CD4-positive, CD25-positive, alpha-beta regulatory T cell (primary cell): ENCODE results near the gene NUCKS1. TPM values are rescaled to one million over a fixed set of nuclear protein-coding genes. Genes with fewer than 3 reads are reported as not detected.
A peak's percentile ranks its signal among the peaks of the same experiment; 100 is the strongest.

Experiments
- ATAC-seq, 2 donors: fragments of 150-1000 bp; cut with Tn5 transposase; one replicate each; pipeline ENCODE4 v1.10.0; 2021; ENCODE audit warnings: low read depth in 2 of 2, moderate number of reproducible peaks in 2 of 2, moderate library complexity in 1 of 2
- DNase-seq, 3 donors: peaks; one replicate each; pipeline versions ENCODE4 v3.0.0 to v3.0.0-alpha.2; 2012 to 2022; ENCODE audit warnings: mixed read lengths in 1 of 3
- H3K27ac ChIP-seq: one replicate; pipeline ENCODE4 v1.7.0; 2013; ENCODE audit warnings: mild to moderate bottlenecking, low read length; ENCODE audit not compliant: insufficient read depth, poor library complexity, severe bottlenecking
- H3K27me3 ChIP-seq: one replicate; pipeline ENCODE4 v1.7.0; 2013; ENCODE audit warnings: low read length; ENCODE audit not compliant: control insufficient read depth, insufficient read depth
- H3K36me3 ChIP-seq: one replicate; pipeline ENCODE4 v1.7.0; 2013; ENCODE audit warnings: mild to moderate bottlenecking, low read length, moderate library complexity; ENCODE audit not compliant: control insufficient read depth, insufficient read depth
- H3K4me1 ChIP-seq: 2 replicates; pipeline ENCODE4 v1.7.0; 2013; ENCODE audit warnings: mild to moderate bottlenecking, low read length; ENCODE audit not compliant: insufficient read depth, control insufficient read depth, poor library complexity, severe bottlenecking
- H3K4me3 ChIP-seq: one replicate; pipeline ENCODE4 v1.7.0; 2013; ENCODE audit warnings: low read depth, mild to moderate bottlenecking, low read length, moderate library complexity
- H3K9me3 ChIP-seq, 2 experiments: 1 replicate in 1 of 2; 2 replicates in 1 of 2; pipeline ENCODE4 v1.7.0; 2013; ENCODE audit warnings: low read length in 2 of 2, mild to moderate bottlenecking in 1 of 2, moderate library complexity in 1 of 2; ENCODE audit not compliant: control insufficient read depth in 2 of 2
- H3K27ac Mint-ChIP-seq, 3 donors: one replicate each; pipeline ENCODE4 v1.8.0; 2020 to 2022; ENCODE audit warnings: mild to moderate bottlenecking in 3 of 3, mixed read lengths in 3 of 3, moderate library complexity in 2 of 3
- H3K27me3 Mint-ChIP-seq: one replicate; pipeline ENCODE4 v1.8.0; 2022; ENCODE audit warnings: mild to moderate bottlenecking, mixed read lengths
- H3K36me3 Mint-ChIP-seq: one replicate; pipeline ENCODE4 v1.8.0; 2020; ENCODE audit warnings: mixed read lengths
- H3K4me1 Mint-ChIP-seq, 4 donors: one replicate each; pipeline ENCODE4 v1.8.0; 2020 to 2022; ENCODE audit warnings: mixed read lengths in 4 of 4, mild to moderate bottlenecking in 1 of 4
- H3K4me3 Mint-ChIP-seq, 4 donors: one replicate each; pipeline ENCODE4 v1.8.0; 2020 to 2022; ENCODE audit warnings: mild to moderate bottlenecking in 4 of 4, mixed read lengths in 4 of 4, moderate library complexity in 3 of 4
- H3K9me3 Mint-ChIP-seq, 7 donors: one replicate each; pipeline ENCODE4 v1.8.0; 2020 to 2022; ENCODE audit warnings: mixed read lengths in 7 of 7, mild to moderate bottlenecking in 3 of 7, moderate library complexity in 2 of 7
- polyA plus RNA-seq, 4 donors: library from polyadenylated mRNA; unstranded; fragments of 300-500 nt; fragmentation: Illumina TruSeq; gene quantifications; one replicate each; pipeline ENCODE4 v1.2.3, GENCODE V29; 2021
- total RNA-seq: library from RNA; stranded (reverse); gene quantifications from one replicate; pipeline ENCODE4 v1.2.3, GENCODE V29; 2022

Gene NUCKS1
- total and polyA plus RNA-seq, 5 donors from 2014 or later, result 12.9 to 72.0 (median 13.3) TPM

GRCh38 chr1:205751036-205751651 is 1.2 kb upstream of the NUCKS1 start:
- Histone ChIP-seq H3K4me3 (peak overlapping the region; percentile 90), H3K4me1 (peaks cover 29% of the 10 kb centered on the region), H3K27me3 (no peaks in the 10 kb centered on the region), H3K27ac (no peak overlapping the region), H3K9me3 (no peaks in the 10 kb centered on the region), H3K36me3 (no peaks in the 10 kb centered on the region)
- H3K4me1 Mint-ChIP-seq, result peaks cover 23 to 38% (median 29%) of the 10 kb centered on the region in 4 donors
- H3K36me3 Mint-ChIP-seq, result peaks cover 5% of the 10 kb centered on the region
- peak in 1 of 3 donors; percentile 57 for DNase-seq
- peak overlapping the region; percentile 89 to 98 (median 96) for H3K4me3 Mint-ChIP-seq
- H3K27ac Mint-ChIP-seq, result peak overlapping the region; percentile 93 to 100 (median 99)
- no peak for ATAC-seq
- H3K9me3 Mint-ChIP-seq, result peaks cover 0 to 2% (median 0%) of the 10 kb centered on the region in 7 donors
- H3K27me3 Mint-ChIP-seq, result peaks cover 12% of the 10 kb centered on the region

- peak; percentile 93 to 97 (median 95) for DNase-seq
- peak overlapping the region; percentile 96 for H3K4me3 ChIP-seq
- H3K9me3 ChIP-seq, result no peaks in the 10 kb centered on the region
- H3K27me3 ChIP-seq, result no peaks in the 10 kb centered on the region
- peaks cover 0 to 2% (median 0%) of the 10 kb centered on the region in 7 donors for H3K9me3 Mint-ChIP-seq
- peaks cover 5% of the 10 kb centered on the region for H3K36me3 Mint-ChIP-seq
- H3K4me1 Mint-ChIP-seq, result peaks cover 26 to 51% (median 33%) of the 10 kb centered on the region in 4 donors
- peak overlapping the region; percentile 93 to 100 (median 99) for H3K27ac Mint-ChIP-seq
- H3K27me3 Mint-ChIP-seq, result peaks cover 12% of the 10 kb centered on the region
- peak overlapping the region; percentile 97 to 100 (median 98) for H3K4me3 Mint-ChIP-seq
- peaks cover 29% of the 10 kb centered on the region for H3K4me1 ChIP-seq
- H3K27ac ChIP-seq, result peak overlapping the region; percentile 97
- ATAC-seq, result peak; percentile 75 to 80
- no peaks in the 10 kb centered on the region for H3K36me3 ChIP-seq
Measured at GRCh38 chr1:205749234-205750137, 496 bp downstream of the NUCKS1 start.

DNA sequence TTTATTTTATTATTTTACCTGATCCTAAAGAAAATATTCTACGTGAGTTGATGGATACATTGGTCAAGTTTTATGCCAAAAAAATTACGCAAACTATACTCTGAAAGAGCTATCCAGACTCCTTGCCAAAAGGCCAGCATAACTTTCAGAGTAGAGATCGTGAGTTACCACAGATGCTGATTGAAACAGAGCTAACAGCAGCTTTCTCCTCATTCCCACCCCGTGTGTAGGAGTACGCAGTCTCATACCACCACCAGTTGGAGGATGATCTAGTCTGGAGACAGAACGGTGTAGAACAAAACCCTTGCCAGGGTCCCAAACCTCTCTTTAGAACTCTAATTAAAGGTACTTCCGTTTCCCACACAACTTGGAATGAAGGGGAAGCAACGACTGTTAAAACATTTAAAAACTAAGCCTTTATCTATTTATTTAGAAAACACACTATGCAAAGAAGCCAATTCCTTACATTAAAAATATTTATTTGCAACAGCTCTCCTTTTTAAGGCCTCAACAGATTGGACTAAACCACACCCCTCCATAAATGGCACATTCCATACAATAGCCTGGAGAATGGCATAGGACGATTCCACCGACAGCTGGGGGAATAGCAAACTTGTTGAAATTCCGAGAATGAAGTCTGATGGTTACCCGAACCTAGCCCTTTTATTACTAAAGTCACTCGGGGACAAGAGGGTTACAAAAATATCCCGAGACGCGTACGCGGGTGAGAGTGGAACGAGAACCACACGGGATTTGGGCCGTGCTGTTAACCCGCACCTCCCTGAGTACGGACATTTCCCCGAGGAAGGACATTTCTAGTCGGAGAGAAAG is 1.4 kb downstream of the NUCKS1 start:
- Histone ChIP-seq H3K4me1 (peaks cover 29% of the 10 kb centered on the region), H3K27me3 (no peaks in the 10 kb centered on the region), H3K27ac (peak overlapping the region; percentile 97), H3K9me3 (no peaks in the 10 kb centered on the region), H3K4me3 (peak overlapping the region; percentile 96), H3K36me3 (no peaks in the 10 kb centered on the region)
- Mint-ChIP-seq H3K27me3 (peaks cover 12% of the 10 kb centered on the region), H3K36me3 (peaks cover 5% of the 10 kb centered on the region), H3K4me1 (peaks cover 30 to 59% (median 39%) of the 10 kb centered on the region in 4 donors), H3K27ac (peak overlapping the region; percentile 93 to 97 (median 94)), H3K9me3 (peaks cover 0 to 2% (median 0%) of the 10 kb centered on the region in 7 donors), H3K4me3 (peak overlapping the region; percentile 97 to 100 (median 98))
- DNase-seq (peak in 1 of 3 donors; percentile 80), ATAC-seq (no peak)

DNA sequence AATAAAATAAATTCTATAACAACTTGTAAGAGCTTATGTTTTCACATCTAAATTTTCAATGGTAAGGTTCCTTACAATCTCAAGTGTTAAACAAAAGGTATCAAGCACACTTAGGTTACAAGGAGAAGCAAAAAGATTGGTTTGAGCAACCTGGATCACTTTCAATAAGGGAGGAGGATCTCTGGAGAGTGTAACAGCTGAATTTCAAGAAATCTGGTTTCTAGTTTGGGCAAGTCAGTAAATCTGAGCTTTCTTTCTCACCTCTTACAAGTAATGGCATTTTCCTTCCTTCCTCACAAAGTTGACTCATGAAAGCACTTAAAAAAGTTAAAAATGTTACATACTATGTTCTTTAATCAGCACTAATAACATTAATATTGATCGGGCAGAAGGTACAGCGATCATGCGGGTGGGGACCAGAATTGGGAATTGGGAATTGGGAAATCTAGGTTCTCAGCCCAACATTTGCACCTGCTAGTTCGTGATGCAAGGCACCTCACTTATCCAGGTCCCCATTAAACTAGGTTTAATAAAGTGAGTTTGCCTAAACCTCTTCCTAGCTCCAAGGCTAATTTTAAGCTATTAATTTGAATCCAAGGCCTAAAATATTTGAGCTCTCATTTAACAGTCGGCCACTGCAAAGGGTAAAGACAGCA is 3.1 kb downstream of the NUCKS1 start:
- peaks cover 37% of the 10 kb centered on the region for H3K4me1 ChIP-seq
- H3K36me3 ChIP-seq, result no peaks in the 10 kb centered on the region
- H3K9me3 ChIP-seq, result no peaks in the 10 kb centered on the region
- peaks cover 5% of the 10 kb centered on the region for H3K36me3 Mint-ChIP-seq
- peaks cover 12% of the 10 kb centered on the region for H3K27me3 Mint-ChIP-seq
- H3K27ac ChIP-seq, result peak overlapping the region; percentile 97
- H3K27ac Mint-ChIP-seq, result peak overlapping the region in 1 of 3 donors; percentile 93
- peak overlapping the region; percentile 29 to 100 (median 62) for H3K4me3 Mint-ChIP-seq
- DNase-seq (no peak), ATAC-seq (no peak)
- peak overlapping the region; percentile 96 for H3K4me3 ChIP-seq
- H3K4me1 Mint-ChIP-seq, result peaks cover 40 to 70% (median 50%) of the 10 kb centered on the region in 4 donors
- H3K27me3 ChIP-seq, result no peaks in the 10 kb centered on the region
- H3K9me3 Mint-ChIP-seq, result peaks cover 0 to 1% (median 0%) of the 10 kb centered on the region in 7 donors

GRCh38 chr1:205744403-205744802 is 5.6 kb downstream of the NUCKS1 start:
- Mint-ChIP-seq H3K27me3 (peaks cover 7% of the 10 kb centered on the region), H3K36me3 (no peaks in the 10 kb centered on the region), H3K27ac (no peak overlapping the region), H3K4me1 (peaks cover 40 to 70% (median 53%) of the 10 kb centered on the region in 4 donors), H3K9me3 (no peaks in the 10 kb centered on the region), H3K4me3 (no peak overlapping the region)
- DNase-seq (no peak), ATAC-seq (no peak)
- Histone ChIP-seq H3K36me3 (no peaks in the 10 kb centered on the region), H3K27ac (no peak overlapping the region), H3K4me1 (peaks cover 33% of the 10 kb centered on the region), H3K4me3 (no peak overlapping the region), H3K27me3 (no peaks in the 10 kb centered on the region), H3K9me3 (no peaks in the 10 kb centered on the region)

- DNase-seq, result no peak
- Histone ChIP-seq H3K4me1 (peaks cover 33% of the 10 kb centered on the region), H3K27ac (no peak overlapping the region), H3K9me3 (no peaks in the 10 kb centered on the region), H3K27me3 (no peaks in the 10 kb centered on the region), H3K4me3 (no peak overlapping the region), H3K36me3 (no peaks in the 10 kb centered on the region)
- H3K4me1 Mint-ChIP-seq, result peaks cover 44 to 74% (median 55%) of the 10 kb centered on the region in 4 donors
- H3K36me3 Mint-ChIP-seq, result peaks cover under 1% of the 10 kb centered on the region
- H3K4me3 Mint-ChIP-seq, result peak overlapping the region in 1 of 4 donors; percentile 3
- H3K9me3 Mint-ChIP-seq, result no peaks in the 10 kb centered on the region
- peak overlapping the region in 1 of 3 donors; percentile 3 for H3K27ac Mint-ChIP-seq
- no peak for ATAC-seq
- peaks cover 5% of the 10 kb centered on the region for H3K27me3 Mint-ChIP-seq
Measured at GRCh38 chr1:205743977-205744376, 6.0 kb downstream of the NUCKS1 start.

DNA sequence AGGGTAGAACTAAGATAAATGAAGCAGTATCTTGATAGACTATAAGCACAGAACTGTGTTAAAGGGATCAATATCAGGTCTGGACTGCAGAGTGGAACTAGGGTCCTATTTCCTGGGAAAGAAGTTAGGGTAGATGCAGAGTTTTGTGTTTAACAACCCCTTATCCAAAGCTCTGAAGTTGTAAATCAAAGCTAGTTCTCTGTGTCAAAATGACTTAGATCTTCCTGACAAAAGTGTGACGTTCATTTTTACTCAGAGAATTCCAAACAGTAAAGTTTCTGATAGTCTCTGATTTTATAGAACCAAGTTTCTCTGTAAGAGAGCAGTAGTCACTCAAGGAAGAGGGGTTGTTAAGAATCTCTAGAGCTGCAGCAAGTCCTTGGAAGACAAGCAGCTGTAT is 8.3 kb downstream of the NUCKS1 start:
- Histone ChIP-seq H3K4me3 (no peak overlapping the region), H3K36me3 (no peaks in the 10 kb centered on the region), H3K9me3 (no peaks in the 10 kb centered on the region), H3K4me1 (peaks cover 11% of the 10 kb centered on the region), H3K27me3 (no peaks in the 10 kb centered on the region), H3K27ac (peak overlapping the region; percentile 19)
- peaks cover 34 to 61% (median 43%) of the 10 kb centered on the region in 4 donors for H3K4me1 Mint-ChIP-seq
- no peaks in the 10 kb centered on the region for H3K9me3 Mint-ChIP-seq
- no peaks in the 10 kb centered on the region for H3K27me3 Mint-ChIP-seq
- ATAC-seq (no peak), DNase-seq (no peak)
- H3K36me3 Mint-ChIP-seq, result peaks cover 4% of the 10 kb centered on the region
- H3K27ac Mint-ChIP-seq, result peak overlapping the region in 1 of 3 donors; percentile 47
- no peak overlapping the region for H3K4me3 Mint-ChIP-seq
